Measurements from ENCODE around the gene SH2D4B. TPM values are rescaled to one million over a fixed set of nuclear protein-coding genes. Genes with fewer than 3 reads are reported as not detected.

SH2D4B gene
- total RNA-seq, 2 donors from 2014 or later: 0.11 to 0.32 TPM

DNA sequence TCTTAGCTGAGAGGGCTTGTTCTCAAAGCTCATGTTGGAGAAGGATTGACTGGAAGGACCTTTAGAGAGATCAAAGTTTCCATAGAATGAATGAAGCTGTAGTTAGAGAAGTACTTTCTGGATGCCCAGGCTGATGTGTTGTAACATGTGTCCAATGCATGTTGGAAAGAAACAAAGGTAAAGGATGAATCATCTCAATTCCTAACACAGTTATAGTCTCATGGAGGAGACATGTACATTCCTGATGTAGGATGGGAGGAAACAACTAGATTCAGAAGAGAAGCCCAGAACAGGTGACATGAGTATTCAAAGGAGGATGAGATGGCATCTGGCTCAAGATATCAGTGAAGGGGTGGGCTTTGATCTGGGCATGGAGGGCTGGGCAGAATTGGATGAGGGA lies 152.7 kb downstream of the SH2D4B start:
- Mint-ChIP-seq H3K27ac (no peak overlapping the region), H3K4me3 (no peak overlapping the region), H3K36me3 (ENCODE audit: low read depth) (no peaks in the 10 kb centered on the region), H3K9me3 (no peaks in the 10 kb centered on the region), H3K4me1 (no peaks in the 10 kb centered on the region), H3K27me3 (peaks cover 14% of the 10 kb centered on the region)
- no peak for ATAC-seq (replicated peaks)

GRCh38 chr10:80691441-80691840 lies 153.7 kb downstream of the SH2D4B start:
- no peak for ATAC-seq (replicated peaks)
- no peaks in the 10 kb centered on the region for H3K4me1 Mint-ChIP-seq
- no peak overlapping the region for H3K27ac Mint-ChIP-seq
- H3K4me3 Mint-ChIP-seq: no peak overlapping the region
- H3K27me3 Mint-ChIP-seq: peaks cover 14% of the 10 kb centered on the region
- no peaks in the 10 kb centered on the region for H3K36me3 Mint-ChIP-seq (ENCODE audit: low read depth)
- H3K9me3 Mint-ChIP-seq: no peaks in the 10 kb centered on the region

GRCh38 chr10:80693565-80693964 lies 155.9 kb downstream of the SH2D4B start:
- no peak for ATAC-seq (replicated peaks)
- H3K27ac Mint-ChIP-seq: no peak overlapping the region
- H3K4me3 Mint-ChIP-seq: no peak overlapping the region
- H3K36me3 Mint-ChIP-seq (ENCODE audit: low read depth): no peaks in the 10 kb centered on the region
- H3K4me1 Mint-ChIP-seq: no peaks in the 10 kb centered on the region
- H3K9me3 Mint-ChIP-seq: no peaks in the 10 kb centered on the region
- H3K27me3 Mint-ChIP-seq: peaks cover 20% of the 10 kb centered on the region

- Mint-ChIP-seq H3K27me3 (peaks cover 20% of the 10 kb centered on the region), H3K4me3 (no peak overlapping the region), H3K27ac (no peak overlapping the region), H3K36me3 (ENCODE audit: low read depth) (no peaks in the 10 kb centered on the region), H3K4me1 (no peaks in the 10 kb centered on the region), H3K9me3 (no peaks in the 10 kb centered on the region)
- no peak for ATAC-seq (replicated peaks)
Observed at GRCh38 chr10:80694930-80695329, 157.2 kb downstream of the SH2D4B start.

Other genes with a start within 250 kb of the SH2D4B start
- gene MAT1A, start 248.2 kb upstream of the SH2D4B start, total RNA-seq: not detected
- gene DYDC1, start 181.1 kb upstream of the SH2D4B start, total RNA-seq: not detected
- gene DYDC2, start 181.1 kb upstream of the SH2D4B start, total RNA-seq: not detected
- 1 to 10 TPM; 9.4 to 9.6 TPM for gene PRXL2A, start 129.4 kb upstream of the SH2D4B start, total RNA-seq
- gene TSPAN14, start 83.6 kb upstream of the SH2D4B start, total RNA-seq: 10 to 100 TPM; 61.9 to 64.5 TPM